Astrocyte (in vitro differentiated cells and primary cell): ENCODE results near the gene COL15A1.

Source experiments
- CTCF ChIP-seq: IDR thresholded peaks from 2 replicates; pipeline ENCODE4 v1.5.1; 2011; ENCODE audit warnings: low read depth, mild to moderate bottlenecking, inconsistent platforms, low read length, moderate library complexity; ENCODE audit not compliant: insufficient read depth
- EZH2 ChIP-seq: IDR thresholded peaks from 2 replicates; pipeline ENCODE4 v1.6.1; 2012; ENCODE audit warnings: mild to moderate bottlenecking, low read length, inconsistent platforms; ENCODE audit not compliant: insufficient read depth

GRCh38 chr9:99101812-99102211, 158.1 kb downstream of the COL15A1 start:
- TF ChIP-seq CTCF (no peak), EZH2 (no peak)
